Activated naive CD4-positive, alpha-beta T cell treated with anti-CD3 and anti-CD28 coated beads for 36 hours (primary cell): Measurements from ENCODE around the gene SETD7. TPM values are rescaled to one million over a fixed set of nuclear protein-coding genes. Genes with fewer than 3 reads are reported as not detected.
A peak's percentile ranks its signal among the peaks of the same experiment; 100 is the strongest.

Source experiments
- CTCF ChIA-PET: fragments of 350-600 bp; sonication (Branson Sonifier 250); formaldehyde crosslinking; loops from one replicate; lab custom pipeline; 2021; ENCODE audit warnings: antibody characterized with exemption; lab: Charles Lee
- DNase-seq: peaks from one replicate; pipeline ENCODE4 v3.0.0-alpha.2; 2020
- H3K27ac Mint-ChIP-seq: one replicate; pipeline ENCODE4 v1.8.0; 2021; ENCODE audit warnings: mild to moderate bottlenecking, mixed read lengths
- H3K27me3 Mint-ChIP-seq: one replicate; pipeline ENCODE4 v1.8.0; 2021; ENCODE audit warnings: low read depth, mixed read lengths
- H3K36me3 Mint-ChIP-seq: one replicate; pipeline ENCODE4 v1.8.0; 2021; ENCODE audit warnings: low read depth, mixed read lengths
- H3K4me1 Mint-ChIP-seq: one replicate; pipeline ENCODE4 v1.8.0; 2021; ENCODE audit warnings: low read depth, mixed read lengths
- H3K4me3 Mint-ChIP-seq: one replicate; pipeline ENCODE4 v1.8.0; 2021; ENCODE audit warnings: mild to moderate bottlenecking, moderate library complexity, mixed read lengths
- H3K9me3 Mint-ChIP-seq: one replicate; pipeline ENCODE4 v1.8.0; 2021; ENCODE audit warnings: mixed read lengths
- intact Hi-C: fragments of 100-400 bp; cut with micrococcal nuclease; formaldehyde crosslinking; loops from one replicate; pipeline ENCODE4 v1.15.1; 2023
- total RNA-seq, 2 experiments: library from RNA; stranded (reverse); gene quantifications; one replicate each; pipeline ENCODE4 v1.2.3, GENCODE V29; 2021

The SETD7 gene
- total RNA-seq, 2 experiments from 2014 or later, result 12.4 to 12.5 TPM

DNA sequence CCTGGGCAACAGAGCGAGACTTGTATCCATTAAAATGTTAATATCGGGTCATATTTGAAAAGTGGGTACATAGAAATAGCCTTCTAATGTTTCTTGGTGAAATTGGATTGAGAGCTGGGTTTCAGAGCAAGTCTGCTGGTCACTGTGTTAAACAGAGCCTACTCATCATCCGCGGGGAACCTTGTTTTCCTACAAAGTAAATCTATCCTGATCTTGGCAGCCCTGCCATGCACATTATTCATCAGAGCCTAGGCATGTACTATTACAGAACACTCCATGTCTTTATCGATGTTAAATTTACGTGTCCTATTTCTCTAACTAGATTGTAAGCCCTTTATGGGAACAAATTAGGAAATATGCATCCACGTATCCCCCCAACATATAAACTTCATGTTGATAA, 18.7 kb downstream of the SETD7 start:
- Mint-ChIP-seq H3K4me1 (no peaks in the 10 kb centered on the region), H3K27me3 (no peaks in the 10 kb centered on the region), H3K4me3 (no peak overlapping the region), H3K9me3 (no peaks in the 10 kb centered on the region), H3K36me3 (peaks cover 23% of the 10 kb centered on the region), H3K27ac (no peak overlapping the region)
- no peak for DNase-seq
- CTCF ChIA-PET, result no interaction called here
- intact Hi-C loops, result no loop called here

DNA sequence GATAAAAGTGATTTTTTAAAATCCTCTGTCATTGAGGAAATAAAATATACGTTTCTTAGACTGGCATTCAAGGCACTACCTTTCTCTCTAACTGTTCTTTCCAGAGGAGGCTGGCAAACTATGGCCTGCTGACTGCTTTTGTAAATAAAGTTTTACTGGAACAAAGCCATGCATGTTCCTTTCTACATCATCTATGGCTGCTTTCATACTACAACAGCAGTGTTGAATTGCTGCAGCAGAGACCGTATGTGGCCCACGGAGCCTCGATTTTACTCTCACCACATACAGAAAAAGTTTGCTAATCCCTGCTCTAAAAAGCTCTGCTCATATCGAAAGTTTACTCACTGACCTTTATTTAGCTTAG, 20.2 kb downstream of the SETD7 start:
- no peak for DNase-seq
- peaks cover 1% of the 10 kb centered on the region for H3K4me1 Mint-ChIP-seq
- intact Hi-C loops, result no loop called here
- H3K4me3 Mint-ChIP-seq, result no peak overlapping the region
- CTCF ChIA-PET, result interaction anchor here (0.6 to 0.7 kb wide), 2 partner anchors 74 to 118 kb away, joined by 3 to 4 read pairs; no protein-coding TSS in a partner anchor
- no peaks in the 10 kb centered on the region for H3K9me3 Mint-ChIP-seq
- H3K27ac Mint-ChIP-seq, result no peak overlapping the region
- no peaks in the 10 kb centered on the region for H3K27me3 Mint-ChIP-seq
- H3K36me3 Mint-ChIP-seq, result peaks cover 16% of the 10 kb centered on the region

DNA sequence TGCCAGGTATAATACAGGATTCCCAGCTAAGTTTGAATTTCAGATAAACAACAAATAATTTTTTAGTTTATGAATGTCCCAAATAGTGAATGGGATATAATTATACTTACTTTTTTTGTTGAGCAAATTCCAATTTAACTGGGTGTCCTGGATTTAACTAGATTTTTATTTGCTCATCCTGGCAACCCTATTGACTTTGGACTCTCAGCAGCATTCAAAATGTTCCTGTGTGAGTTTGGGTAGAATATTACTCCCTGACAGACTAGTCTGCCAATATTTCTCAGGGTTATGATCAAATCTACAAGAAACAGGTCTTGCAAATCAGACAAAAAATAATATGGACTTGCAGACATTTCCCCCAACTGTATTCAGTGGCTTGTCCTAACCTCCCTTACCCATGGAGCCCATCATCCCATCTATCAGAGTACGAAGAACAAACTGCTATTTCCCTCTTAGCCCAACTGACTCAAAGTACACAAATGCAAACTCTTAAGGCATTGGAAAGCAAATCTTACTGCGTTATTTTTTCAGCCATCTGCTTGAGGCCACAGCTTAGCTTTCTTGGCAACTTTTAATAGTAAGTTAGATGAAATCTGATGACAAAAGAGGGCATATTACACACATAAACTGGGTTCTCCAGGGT, 20.7 kb downstream of the SETD7 start:
- CTCF ChIA-PET, result interaction anchor here (0.7 kb wide), 2 partner anchors 33 to 118 kb away, joined by 4 read pairs; no protein-coding TSS in a partner anchor
- H3K27me3 Mint-ChIP-seq, result no peaks in the 10 kb centered on the region
- peaks cover 12% of the 10 kb centered on the region for H3K36me3 Mint-ChIP-seq
- no peaks in the 10 kb centered on the region for H3K9me3 Mint-ChIP-seq
- H3K4me3 Mint-ChIP-seq, result no peak overlapping the region
- peaks cover 3% of the 10 kb centered on the region for H3K4me1 Mint-ChIP-seq
- no peak for DNase-seq
- no peak overlapping the region for H3K27ac Mint-ChIP-seq
- intact Hi-C loops, result no loop called here

DNA sequence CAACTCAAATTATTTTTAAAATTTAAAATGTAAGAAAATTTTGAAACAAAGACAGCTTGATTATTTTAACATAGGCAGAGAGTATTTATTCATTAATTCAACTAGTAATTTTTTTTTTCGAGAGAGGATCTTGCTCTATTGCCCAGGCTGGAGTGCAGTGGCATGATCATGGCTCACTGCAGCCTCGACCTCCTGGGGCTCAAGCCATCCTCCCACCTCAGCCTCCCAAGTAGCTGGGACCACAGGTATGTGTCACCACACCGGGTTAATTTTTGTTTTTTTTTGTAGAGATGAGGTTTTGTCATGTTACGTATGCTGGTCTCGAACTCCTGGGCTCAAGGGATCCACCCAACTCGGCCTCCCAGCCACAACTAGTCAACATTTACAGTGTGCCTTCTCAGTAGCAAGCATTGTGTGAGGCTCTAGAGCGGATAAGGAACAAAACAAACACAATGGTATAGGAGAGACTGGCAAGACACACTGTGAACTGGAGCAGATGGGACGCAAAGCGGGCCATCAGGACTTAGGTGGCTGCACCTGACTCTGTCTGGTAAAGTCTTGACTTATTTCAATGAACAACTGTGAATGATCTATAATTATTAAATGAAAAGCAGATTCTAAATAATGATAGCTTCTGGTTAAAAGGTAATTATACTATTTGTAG, 21.6 kb downstream of the SETD7 start:
- Mint-ChIP-seq H3K4me3 (no peak overlapping the region), H3K9me3 (no peaks in the 10 kb centered on the region), H3K36me3 (peaks cover 8% of the 10 kb centered on the region), H3K27me3 (no peaks in the 10 kb centered on the region), H3K4me1 (peaks cover 3% of the 10 kb centered on the region), H3K27ac (no peak overlapping the region)
- CTCF ChIA-PET, result no interaction called here
- intact Hi-C loops, result loop anchor here (5.0 kb wide), 1 partner anchor 502 kb away; no protein-coding TSS in a partner anchor
- no peak for DNase-seq

DNA sequence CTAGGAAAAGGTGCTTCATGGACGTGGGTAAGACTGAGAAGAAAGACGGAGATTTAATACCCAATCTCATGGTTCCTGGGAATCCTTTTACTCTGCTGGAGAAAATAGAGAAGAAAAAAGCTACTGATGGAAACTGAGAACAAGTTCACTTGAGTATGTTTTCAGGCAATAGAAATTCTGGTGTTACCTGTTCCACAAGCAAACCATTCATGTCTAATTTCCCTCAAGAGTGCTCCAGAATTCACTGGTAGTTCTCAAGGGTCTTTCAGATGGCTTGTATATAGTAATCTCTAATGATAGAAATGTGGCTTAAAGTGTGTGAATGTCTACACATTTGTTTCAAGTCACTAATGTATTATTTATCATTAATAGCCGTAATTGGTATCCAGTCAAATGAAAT, 22.5 kb downstream of the SETD7 start:
- CTCF ChIA-PET, result no interaction called here
- Mint-ChIP-seq H3K4me1 (peaks cover 3% of the 10 kb centered on the region), H3K9me3 (no peaks in the 10 kb centered on the region), H3K36me3 (peaks cover 11% of the 10 kb centered on the region), H3K4me3 (no peak overlapping the region), H3K27ac (no peak overlapping the region), H3K27me3 (no peaks in the 10 kb centered on the region)
- intact Hi-C loops, result loop anchor here (5.0 kb wide), 1 partner anchor 501 kb away; no protein-coding TSS in a partner anchor
- no peak for DNase-seq

DNA sequence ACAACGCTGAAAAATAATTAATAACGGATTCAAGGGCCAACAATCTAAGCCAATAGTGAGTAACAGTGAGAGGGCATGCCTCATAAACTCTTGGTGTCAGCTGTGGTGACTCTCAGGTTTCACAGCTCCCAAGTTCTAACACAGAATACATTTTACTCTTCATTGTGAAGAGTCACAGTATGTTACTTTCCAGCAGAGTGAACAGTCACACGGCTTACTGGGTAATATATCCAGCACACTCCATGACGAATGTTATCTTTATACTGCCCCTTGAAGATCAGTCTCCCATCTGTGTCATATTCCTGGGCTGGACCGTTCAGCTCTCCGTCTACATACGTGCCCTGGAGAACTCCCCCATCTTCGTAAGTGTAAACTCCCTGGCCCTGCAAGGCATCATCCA, 23.1 kb downstream of the SETD7 start:
- no peak overlapping the region for H3K4me3 Mint-ChIP-seq
- no peaks in the 10 kb centered on the region for H3K27me3 Mint-ChIP-seq
- intact Hi-C loops, result loop anchor here (5.0 kb wide), 1 partner anchor 501 kb away; no protein-coding TSS in a partner anchor
- peaks cover 15% of the 10 kb centered on the region for H3K36me3 Mint-ChIP-seq
- CTCF ChIA-PET, result interaction anchor here (2.7 kb wide), 1 partner anchor 11 kb away, joined by 8 read pairs; no protein-coding TSS in a partner anchor
- H3K4me1 Mint-ChIP-seq, result peaks cover 3% of the 10 kb centered on the region
- no peak overlapping the region for H3K27ac Mint-ChIP-seq
- no peak for DNase-seq
- no peaks in the 10 kb centered on the region for H3K9me3 Mint-ChIP-seq

DNA sequence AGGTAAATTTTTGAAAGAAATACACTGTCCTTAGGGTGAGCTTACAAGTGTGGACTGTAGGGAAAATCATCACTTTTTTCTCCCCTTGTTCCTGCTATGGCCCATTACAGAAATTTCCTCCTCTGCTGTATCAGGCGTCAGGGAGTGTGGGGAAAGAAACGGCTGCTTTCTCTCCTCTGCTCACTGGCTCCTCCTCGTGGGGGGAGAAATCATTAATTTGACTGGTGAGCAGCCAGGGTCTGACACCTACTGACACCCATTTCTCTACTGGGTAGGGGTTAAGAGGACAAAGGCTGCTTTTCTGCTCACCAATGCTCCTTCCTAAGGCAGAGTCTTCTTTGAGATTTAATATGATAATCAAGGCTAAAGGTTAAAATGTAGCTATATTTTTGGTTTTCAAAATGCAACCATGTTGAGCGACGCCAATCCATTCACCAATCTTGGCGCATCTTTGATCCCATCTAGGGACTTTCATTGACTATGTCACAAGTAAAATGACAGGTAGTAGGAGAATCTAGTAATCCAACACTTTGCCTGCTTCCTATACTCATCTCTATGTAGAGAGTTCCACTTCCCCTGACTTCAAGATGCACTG, 25.1 kb downstream of the SETD7 start:
- Mint-ChIP-seq H3K9me3 (no peaks in the 10 kb centered on the region), H3K4me3 (no peak overlapping the region), H3K4me1 (peaks cover 3% of the 10 kb centered on the region), H3K36me3 (peaks cover 18% of the 10 kb centered on the region), H3K27me3 (no peaks in the 10 kb centered on the region), H3K27ac (no peak overlapping the region)
- intact Hi-C loops, result loop anchor here (1.0 to 5.0 kb wide), 3 partner anchors 115 to 499 kb away; no protein-coding TSS in a partner anchor
- CTCF ChIA-PET, result interaction anchor here (0.6 to 2.7 kb wide), 6 partner anchors 9 to 245 kb away, joined by 3 to 8 read pairs (median 4); no protein-coding TSS in a partner anchor
- peak; percentile 67 for DNase-seq

DNA sequence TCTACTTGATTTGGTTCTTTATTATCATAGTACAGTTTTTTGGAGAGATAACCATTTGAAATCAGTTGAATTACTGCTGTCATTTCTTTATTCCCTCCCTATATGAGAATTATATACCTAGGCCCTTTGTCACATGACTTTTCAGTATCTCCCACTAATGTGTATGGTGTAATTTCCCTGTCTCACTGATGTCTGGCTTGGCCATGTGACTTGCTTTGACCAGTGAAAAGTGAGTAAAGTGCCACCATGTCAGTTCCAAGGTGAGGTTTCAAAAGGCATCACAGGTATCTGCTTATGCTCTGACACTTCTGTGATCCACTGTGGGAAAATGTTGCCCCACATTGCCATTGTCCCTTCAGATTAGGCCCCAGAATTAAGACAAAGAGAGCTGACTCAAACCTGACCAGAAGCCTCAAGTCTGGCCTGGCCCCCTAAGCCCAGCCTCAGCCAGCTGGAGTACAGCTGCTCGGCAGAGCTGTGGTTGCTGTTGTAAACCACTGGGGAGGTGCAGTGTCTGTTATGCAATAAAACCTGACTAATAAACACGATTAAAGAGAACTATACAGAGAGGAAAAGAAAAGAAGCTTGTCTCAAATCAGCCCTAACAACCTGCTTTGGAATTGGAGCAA, 27.5 kb downstream of the SETD7 start:
- no peaks in the 10 kb centered on the region for H3K27me3 Mint-ChIP-seq
- H3K9me3 Mint-ChIP-seq, result no peaks in the 10 kb centered on the region
- H3K36me3 Mint-ChIP-seq, result peaks cover 24% of the 10 kb centered on the region
- H3K27ac Mint-ChIP-seq, result no peak overlapping the region
- CTCF ChIA-PET, result interaction anchor here (0.6 to 1.5 kb wide), 4 partner anchors 12 to 163 kb away, joined by 3 to 4 read pairs (median 4); no protein-coding TSS in a partner anchor
- intact Hi-C loops, result loop anchor here (5.0 kb wide), 1 partner anchor 431 kb away; no protein-coding TSS in a partner anchor
- no peak for DNase-seq
- peaks cover 9% of the 10 kb centered on the region for H3K4me1 Mint-ChIP-seq
- no peak overlapping the region for H3K4me3 Mint-ChIP-seq

DNA sequence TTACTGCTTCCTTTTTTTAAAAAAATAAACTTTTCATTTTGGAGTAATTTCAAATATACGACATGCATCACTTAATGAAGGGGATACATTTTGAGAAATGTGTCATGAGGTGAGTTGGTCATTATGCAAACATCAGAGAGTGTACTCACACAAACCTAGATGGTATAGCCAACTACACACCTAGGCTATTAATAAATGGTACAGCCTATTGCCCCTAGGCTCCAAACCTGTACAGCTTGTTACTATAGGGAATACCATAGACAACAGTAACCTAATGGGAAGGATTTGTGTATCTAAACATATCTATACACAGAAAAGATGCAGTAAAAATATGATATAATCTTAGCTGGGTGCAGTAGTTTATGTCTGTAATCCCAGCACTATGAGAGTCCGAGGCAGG, 29.1 kb downstream of the SETD7 start:
- CTCF ChIA-PET, result no interaction called here
- no peak for DNase-seq
- no peaks in the 10 kb centered on the region for H3K9me3 Mint-ChIP-seq
- no peaks in the 10 kb centered on the region for H3K27me3 Mint-ChIP-seq
- no peak overlapping the region for H3K27ac Mint-ChIP-seq
- H3K4me3 Mint-ChIP-seq, result no peak overlapping the region
- intact Hi-C loops, result loop anchor here (5.0 kb wide), 1 partner anchor 430 kb away; no protein-coding TSS in a partner anchor
- peaks cover 25% of the 10 kb centered on the region for H3K36me3 Mint-ChIP-seq
- peaks cover 9% of the 10 kb centered on the region for H3K4me1 Mint-ChIP-seq

DNA sequence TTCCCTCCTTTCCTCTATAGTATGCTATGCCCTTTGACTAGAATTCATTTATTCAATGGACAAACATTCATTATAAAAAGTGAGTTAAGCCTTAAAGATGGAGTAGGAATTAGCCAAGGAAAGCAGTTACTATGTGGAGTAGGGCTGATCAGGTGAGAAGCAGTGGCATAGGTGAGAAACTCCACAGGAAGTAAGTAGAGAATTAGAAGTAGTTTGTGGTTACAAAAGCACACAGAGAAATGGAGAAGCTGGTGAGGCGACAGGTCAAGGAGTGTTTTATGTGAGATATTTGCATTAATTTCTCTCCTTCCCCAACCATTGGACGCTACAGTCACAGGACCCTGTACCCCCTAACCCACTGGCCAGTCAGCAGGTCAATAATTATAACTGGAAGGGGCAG, 30.6 kb downstream of the SETD7 start:
- H3K27ac Mint-ChIP-seq, result no peak overlapping the region
- H3K9me3 Mint-ChIP-seq, result no peaks in the 10 kb centered on the region
- intact Hi-C loops, result loop anchor here (5.0 kb wide), 1 partner anchor 428 kb away; no protein-coding TSS in a partner anchor
- CTCF ChIA-PET, result no interaction called here
- no peak for DNase-seq
- H3K27me3 Mint-ChIP-seq, result no peaks in the 10 kb centered on the region
- H3K36me3 Mint-ChIP-seq, result peaks cover 33% of the 10 kb centered on the region
- peaks cover 7% of the 10 kb centered on the region for H3K4me1 Mint-ChIP-seq
- no peak overlapping the region for H3K4me3 Mint-ChIP-seq

DNA sequence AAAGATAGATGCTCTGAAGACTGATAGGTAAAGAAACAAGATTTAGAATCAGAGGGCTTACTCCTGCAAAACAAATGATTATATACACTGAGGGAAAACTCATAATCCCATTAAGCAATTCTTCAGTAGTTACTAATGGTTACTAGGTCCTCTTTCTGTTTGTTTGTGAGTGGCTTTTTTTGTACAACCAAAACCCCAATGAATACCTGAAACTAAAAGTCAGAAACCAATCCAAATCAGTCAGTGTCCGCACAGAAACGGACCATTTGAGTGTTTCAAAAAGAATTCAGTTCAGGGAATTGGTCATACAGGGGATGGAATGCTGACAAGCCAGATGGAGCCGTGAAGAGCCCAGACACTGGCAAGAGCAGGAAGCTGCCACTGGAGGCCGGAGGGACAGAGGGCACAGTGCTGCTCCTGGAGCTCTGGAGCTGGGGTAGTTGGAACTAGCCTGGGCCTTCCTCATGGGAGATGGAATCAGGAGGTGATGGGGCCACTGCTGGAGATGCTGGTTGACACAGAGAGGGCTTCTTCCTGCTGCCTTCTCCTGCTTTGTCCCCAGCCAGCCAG, 31.9 kb downstream of the SETD7 start:
- CTCF ChIA-PET, result no interaction called here
- Mint-ChIP-seq H3K36me3 (peaks cover 39% of the 10 kb centered on the region), H3K4me3 (no peak overlapping the region), H3K9me3 (no peaks in the 10 kb centered on the region), H3K27ac (no peak overlapping the region), H3K4me1 (peaks cover 7% of the 10 kb centered on the region), H3K27me3 (no peaks in the 10 kb centered on the region)
- no peak for DNase-seq
- intact Hi-C loops, result no loop called here
